NCI-H128 (cell line): ENCODE data around the gene ZER1.
"Not testable (repeated sequence)": the region's sequence is repeated elsewhere in the genome, so short reads cannot be mapped to it uniquely, and the experiment has no call there.

Experiments used
- DNase-seq: peaks from one replicate; lab custom pipeline; 2025; ENCODE audit not compliant: unreplicated experiment; lab: John Stamatoyannopoulos, UW

ZER1 gene

GRCh38 chr9:128771745-128772519 is at the start of gene ZER1:
Gene ZER1 (minus strand): TSS chr9:128771927. CDS start chr9:128755565, 16,362 bp downstream.
- DNase-seq, result peak; percentile 66

DNA sequence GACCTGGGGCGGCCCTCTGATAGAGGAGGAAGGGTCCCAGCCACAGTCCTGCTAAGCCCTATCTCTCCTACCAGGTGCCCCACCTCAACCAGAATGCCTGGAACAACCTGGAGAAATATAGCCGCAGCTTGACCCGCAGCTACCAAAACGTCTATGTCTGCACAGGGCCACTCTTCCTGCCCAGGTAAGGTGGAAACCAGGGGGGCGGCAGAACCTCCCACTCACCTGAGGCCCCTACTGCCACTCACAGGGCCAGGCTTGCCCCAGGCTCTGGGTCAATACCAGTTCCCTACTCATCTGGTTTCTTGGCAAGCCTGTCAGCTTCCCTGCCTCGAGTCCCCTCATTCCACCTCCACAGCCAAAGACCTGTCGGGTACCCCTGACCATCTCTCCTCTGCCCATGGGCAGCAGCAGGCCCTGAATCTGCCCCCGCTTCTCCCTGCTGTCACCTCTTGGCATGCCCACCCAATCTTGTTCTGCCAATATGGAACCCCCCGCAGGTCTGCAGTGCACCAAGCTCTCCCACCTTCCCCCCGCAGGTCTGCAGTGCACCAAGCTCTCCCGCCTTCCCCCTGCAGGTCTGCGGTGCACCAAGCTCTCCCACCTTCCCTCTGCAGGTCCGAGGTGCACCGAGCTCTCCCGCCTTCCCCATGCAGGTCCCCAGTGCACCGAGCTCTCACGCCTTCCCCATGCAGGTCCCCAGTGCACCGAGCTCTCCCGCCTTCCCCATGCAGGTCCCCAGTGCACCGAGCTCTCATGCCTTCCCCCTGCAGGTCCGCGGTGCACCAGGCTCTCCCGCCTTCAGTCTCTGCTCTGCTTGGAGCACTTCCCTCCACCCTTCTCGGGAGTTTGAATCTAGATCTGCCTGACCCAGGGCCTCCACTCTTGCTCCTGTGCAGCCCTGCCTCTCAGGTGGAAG is 49.2 kb upstream of the ZER1 start:
- no peak for DNase-seq

GRCh38 chr9:128819716-128820664 is 48.3 kb upstream of the ZER1 start:
- DNase-seq, result peak; percentile 18

GRCh38 chr9:128818839-128819715 is 47.4 kb upstream of the ZER1 start:
- DNase-seq, result no peak

DNA sequence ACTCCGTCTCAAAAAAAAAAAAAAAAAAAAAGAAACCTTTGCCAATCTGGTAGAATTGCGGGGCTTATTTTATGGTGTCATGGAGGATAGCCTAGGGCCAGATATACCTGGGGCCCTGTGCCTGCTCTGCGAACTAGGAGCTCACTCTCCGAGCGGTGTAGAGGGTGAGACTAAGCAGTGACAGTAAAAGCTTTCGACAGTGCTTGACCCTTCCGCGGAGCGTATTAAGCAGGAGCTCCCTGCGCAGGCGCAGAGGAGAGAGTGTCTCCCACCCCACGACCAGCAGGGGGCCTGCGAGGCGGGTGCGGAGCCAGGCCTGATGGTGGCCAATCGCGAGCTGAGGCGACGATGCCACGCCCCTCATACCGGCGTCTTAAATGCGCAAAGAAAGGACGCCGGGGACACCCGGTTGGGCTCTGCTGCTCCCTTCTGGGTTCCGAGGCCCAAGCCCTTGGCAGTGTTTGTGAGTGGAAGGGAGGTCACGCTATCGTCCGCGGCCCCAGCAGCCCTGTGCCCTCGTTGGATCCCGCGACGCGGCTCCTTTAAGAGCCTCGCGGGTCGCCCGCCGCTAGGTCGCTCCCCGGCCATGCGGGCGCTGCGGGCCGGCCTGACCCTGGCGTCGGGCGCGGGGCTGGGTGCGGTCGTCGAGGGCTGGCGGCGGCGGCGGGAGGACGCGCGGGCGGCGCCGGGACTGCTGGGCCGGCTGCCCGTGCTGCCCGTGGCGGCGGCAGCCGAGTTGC is 46.5 kb upstream of the ZER1 start, which contains the start of gene ENDOG:
Gene ENDOG, plus strand, starts transcription at position 402 of the 740 bp plus-strand sequence. Its CDS starts 185 bp downstream, at position 587.
- DNase-seq, result peak; percentile 98

- DNase-seq, result no peak
These were observed 39.1 kb upstream of the ZER1 start for GRCh38 chr9:128810873-128811272.

- DNase-seq, result no peak
These were observed 38.1 kb upstream of the ZER1 start for GRCh38 chr9:128809831-128810230.

GRCh38 chr9:128809036-128809599 is 37.4 kb upstream of the ZER1 start:
- DNase-seq, result no peak

GRCh38 chr9:128808543-128808942 is 36.8 kb upstream of the ZER1 start:
- no peak for DNase-seq

GRCh38 chr9:128807827-128808226 is 36.1 kb upstream of the ZER1 start:
- DNase-seq, result no peak

DNA sequence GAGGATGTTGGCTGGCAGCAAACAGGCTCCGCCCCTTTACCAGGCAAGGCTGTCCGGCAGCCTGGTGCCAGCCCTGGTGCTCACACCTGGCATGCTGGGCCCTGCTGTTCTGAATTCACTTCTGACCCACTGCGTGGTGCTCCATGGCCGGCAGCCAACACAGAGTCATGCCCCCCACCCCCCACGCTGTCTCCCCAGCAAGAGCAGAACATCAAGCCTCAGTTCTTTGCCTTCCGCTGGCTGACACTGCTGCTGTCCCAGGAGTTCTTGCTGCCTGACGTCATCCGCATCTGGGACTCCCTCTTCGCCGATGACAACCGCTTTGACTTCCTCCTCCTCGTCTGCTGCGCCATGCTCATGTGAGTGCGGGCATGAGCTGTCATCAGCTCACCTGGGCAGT is 33.9 kb upstream of the ZER1 start:
- DNase-seq, result no peak

- DNase-seq, result no peak
These were observed 30.8 kb upstream of the ZER1 start for GRCh38 chr9:128802482-128802881.

- DNase-seq, result no peak
These were observed 28.3 kb upstream of the ZER1 start for GRCh38 chr9:128800061-128800460.

GRCh38 chr9:128798896-128799295 is 27.2 kb upstream of the ZER1 start:
- no peak for DNase-seq

- DNase-seq, result not testable (repeated sequence)
These were observed 23.2 kb upstream of the ZER1 start for GRCh38 chr9:128794961-128795360.

- no peak for DNase-seq
These were observed 21.4 kb upstream of the ZER1 start for GRCh38 chr9:128792978-128793686.

GRCh38 chr9:128792134-128792533 is 20.4 kb upstream of the ZER1 start:
- no peak for DNase-seq

- DNase-seq, result no peak
These were observed 18.8 kb upstream of the ZER1 start for GRCh38 chr9:128790536-128790935.
